Measurements from ENCODE around the gene LARP1B.
"Not testable (repeated sequence)": the region's sequence is repeated elsewhere in the genome, so short reads cannot be mapped to it uniquely, and the experiment has no call there.

DNA sequence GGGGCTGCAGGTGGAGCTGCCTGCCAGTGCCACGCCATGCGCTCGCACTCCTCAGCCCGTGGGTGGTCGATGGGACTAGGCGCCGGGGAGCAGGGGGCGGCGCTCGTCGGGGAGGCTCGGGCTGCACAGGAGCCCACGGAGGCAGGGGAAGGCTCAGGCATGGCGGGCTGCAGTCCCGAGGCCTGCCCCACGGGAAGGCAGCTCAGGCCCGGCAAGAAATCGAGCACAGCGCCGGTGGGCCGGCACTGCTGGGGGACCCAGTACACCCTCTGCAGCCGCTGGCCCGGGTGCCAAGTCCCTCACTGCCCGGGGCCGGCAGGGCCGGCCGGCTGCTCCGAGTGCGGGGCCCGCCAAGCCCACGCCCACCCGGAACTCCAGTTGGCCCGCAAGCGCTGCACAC lies 13.6 kb upstream of the LARP1B start:
- TF ChIP-seq POLR2A (IDR thresholded peaks at IDR 0.05; ENCODE audit: low read length); GATA1 (IDR thresholded peaks at IDR 0.05; ENCODE audit: low read depth, low read length): not testable (repeated sequence)

Measured in erythroblast (primary cell).